Progenitor cell of endocrine pancreas (in vitro differentiated cells): ENCODE results near the gene RCAN1. TPM values are rescaled to one million over a fixed set of nuclear protein-coding genes. Genes with fewer than 3 reads are reported as not detected.
"Not testable (repeated sequence)": the region's sequence is repeated elsewhere in the genome, so short reads cannot be mapped to it uniquely, and the experiment has no call there.

Experiments
- DNase-seq: peaks from one replicate; pipeline ENCODE4 v3.0.0; 2021; ENCODE audit warnings: low spot score; ENCODE audit not compliant: unreplicated experiment
- H3K27ac Mint-ChIP-seq: 2 replicates; pipeline ENCODE4 v1.8.0; 2021; ENCODE audit warnings: mild to moderate bottlenecking, moderate library complexity, mixed read lengths
- H3K27me3 Mint-ChIP-seq: 2 replicates; pipeline ENCODE4 v1.8.0; 2021; ENCODE audit warnings: mixed read lengths
- H3K36me3 Mint-ChIP-seq: 2 replicates; pipeline ENCODE4 v1.8.0; 2022; ENCODE audit warnings: mixed read lengths; ENCODE audit not compliant: insufficient read depth
- H3K4me1 Mint-ChIP-seq: 2 replicates; pipeline ENCODE4 v1.8.0; 2021; ENCODE audit warnings: low read depth, mixed read lengths
- H3K4me3 Mint-ChIP-seq: 2 replicates; pipeline ENCODE4 v1.8.0; 2021; ENCODE audit warnings: low read depth, mild to moderate bottlenecking, moderate library complexity, mixed read lengths
- H3K9me3 Mint-ChIP-seq: 2 replicates; pipeline ENCODE4 v1.8.0; 2021; ENCODE audit warnings: low read depth, mixed read lengths
- total RNA-seq: library from RNA; stranded (reverse); gene quantifications from 2 replicates; pipeline ENCODE4 v1.2.1, GENCODE V29; 2021
- TF ChIP-seq, protein P1 (sequence below): fragments of 200-600 bp; sonication (generic); IDR thresholded peaks from one replicate; pipeline ENCODE4 v1.5.0; 2021; ENCODE audit warnings: antibody characterized with exemption, mild to moderate bottlenecking; ENCODE audit not compliant: unreplicated experiment

The RCAN1 gene
- total RNA-seq, 1 donor from 2014 or later, result 11.6 TPM

DNA sequence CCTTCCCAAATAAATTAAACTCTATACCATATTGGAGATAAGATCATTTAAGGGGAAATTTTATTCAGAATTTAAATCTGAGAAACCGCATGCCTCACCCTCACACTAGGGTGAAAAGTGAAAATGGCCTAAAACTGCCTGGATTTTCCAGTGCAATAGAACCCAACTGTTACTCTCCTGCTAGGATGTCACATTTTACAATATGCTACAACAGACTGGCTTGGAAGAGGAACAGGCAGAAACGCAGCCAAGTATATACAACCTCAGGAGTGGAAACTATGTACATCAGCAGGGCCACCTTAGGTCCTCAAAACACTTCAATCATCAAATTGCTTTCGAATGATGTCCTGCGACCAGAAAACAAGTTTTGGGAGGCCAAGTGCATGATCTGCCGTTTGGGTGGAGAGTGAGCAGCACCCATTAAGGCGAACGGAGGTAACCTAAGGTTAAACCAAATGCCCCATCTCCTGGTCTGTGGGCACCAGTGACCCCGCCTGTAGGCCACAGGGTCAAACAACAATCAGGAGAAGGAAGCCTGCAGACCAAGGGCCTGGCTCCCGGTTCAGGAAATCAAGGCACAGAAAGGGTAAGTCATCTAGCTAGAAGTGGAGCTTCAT is 4.9 kb downstream of the RCAN1 start:
- no peaks in the 10 kb centered on the region for H3K9me3 Mint-ChIP-seq
- no peak overlapping the region for H3K27ac Mint-ChIP-seq

DNA sequence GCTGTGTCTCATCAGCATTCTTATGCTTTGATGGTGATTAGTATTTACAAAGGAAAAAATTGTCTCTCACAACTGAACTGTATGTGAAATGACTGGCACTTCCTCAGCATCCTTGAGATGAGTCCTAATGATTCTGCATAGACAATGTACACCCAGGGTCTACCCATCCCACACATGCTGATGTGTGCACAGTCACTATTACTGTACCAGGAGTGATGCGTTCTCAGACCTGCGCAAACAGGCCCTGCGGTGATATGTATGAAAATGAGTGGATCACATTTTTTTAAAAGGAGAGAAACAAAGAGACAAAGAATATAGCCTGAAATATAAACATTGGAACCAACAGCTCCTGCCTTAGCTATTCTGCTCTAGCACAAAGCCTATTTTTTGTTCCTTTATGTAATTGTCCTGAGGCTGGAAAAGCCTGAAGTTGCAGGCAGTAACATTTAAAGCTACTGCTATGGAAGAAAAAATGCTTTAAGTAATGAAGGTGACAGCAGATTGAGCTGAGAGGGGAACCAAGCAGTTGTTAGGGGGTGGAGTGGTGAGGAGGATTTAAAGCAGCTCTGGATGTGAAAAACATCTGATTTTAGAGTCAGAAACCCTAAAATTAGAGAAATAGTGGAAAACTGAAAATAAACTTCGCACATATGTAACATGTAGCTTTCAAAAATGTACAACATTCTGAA is 5.5 kb downstream of the RCAN1 start:
- H3K4me3 Mint-ChIP-seq, result no peak overlapping the region

More for the DNA sequence above, 4.9 kb downstream of the RCAN1 start:
- no peak overlapping the region for H3K4me3 Mint-ChIP-seq
- TF ChIP-seq, protein P1, sequence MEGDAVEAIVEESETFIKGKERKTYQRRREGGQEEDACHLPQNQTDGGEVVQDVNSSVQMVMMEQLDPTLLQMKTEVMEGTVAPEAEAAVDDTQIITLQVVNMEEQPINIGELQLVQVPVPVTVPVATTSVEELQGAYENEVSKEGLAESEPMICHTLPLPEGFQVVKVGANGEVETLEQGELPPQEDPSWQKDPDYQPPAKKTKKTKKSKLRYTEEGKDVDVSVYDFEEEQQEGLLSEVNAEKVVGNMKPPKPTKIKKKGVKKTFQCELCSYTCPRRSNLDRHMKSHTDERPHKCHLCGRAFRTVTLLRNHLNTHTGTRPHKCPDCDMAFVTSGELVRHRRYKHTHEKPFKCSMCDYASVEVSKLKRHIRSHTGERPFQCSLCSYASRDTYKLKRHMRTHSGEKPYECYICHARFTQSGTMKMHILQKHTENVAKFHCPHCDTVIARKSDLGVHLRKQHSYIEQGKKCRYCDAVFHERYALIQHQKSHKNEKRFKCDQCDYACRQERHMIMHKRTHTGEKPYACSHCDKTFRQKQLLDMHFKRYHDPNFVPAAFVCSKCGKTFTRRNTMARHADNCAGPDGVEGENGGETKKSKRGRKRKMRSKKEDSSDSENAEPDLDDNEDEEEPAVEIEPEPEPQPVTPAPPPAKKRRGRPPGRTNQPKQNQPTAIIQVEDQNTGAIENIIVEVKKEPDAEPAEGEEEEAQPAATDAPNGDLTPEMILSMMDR, result no peak
- H3K4me1 Mint-ChIP-seq, result peaks cover 11% of the 10 kb centered on the region
- peaks cover 23% of the 10 kb centered on the region for H3K27me3 Mint-ChIP-seq
- no peak for DNase-seq
- H3K36me3 Mint-ChIP-seq, result no peaks in the 10 kb centered on the region

DNA sequence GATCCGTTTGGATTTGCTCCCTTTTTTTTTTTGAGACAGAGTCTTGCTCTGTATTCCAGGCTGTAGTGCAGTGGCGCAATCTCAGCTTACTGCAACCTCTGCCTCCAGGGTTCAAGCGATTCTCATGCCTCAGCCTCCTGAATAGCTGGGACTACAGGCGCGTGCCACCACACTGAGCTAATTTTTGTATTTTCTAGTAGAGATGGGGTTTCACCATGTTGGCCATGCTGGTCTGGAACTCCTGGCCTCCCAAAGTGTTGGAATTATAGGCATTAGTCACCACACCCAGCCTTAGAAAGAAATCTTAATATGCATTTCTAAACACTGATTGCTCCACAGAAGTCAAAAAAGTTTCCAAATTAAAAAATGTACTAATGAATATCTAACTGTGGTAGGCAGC is 7.5 kb downstream of the RCAN1 start:
- not testable (repeated sequence) for H3K27me3 Mint-ChIP-seq, H3K4me1 Mint-ChIP-seq, H3K9me3 Mint-ChIP-seq, H3K4me3 Mint-ChIP-seq, DNase-seq, H3K27ac Mint-ChIP-seq, H3K36me3 Mint-ChIP-seq

More for the DNA sequence above, 5.5 kb downstream of the RCAN1 start:
- no peaks in the 10 kb centered on the region for H3K9me3 Mint-ChIP-seq
- H3K36me3 Mint-ChIP-seq, result no peaks in the 10 kb centered on the region
- no peak overlapping the region for H3K27ac Mint-ChIP-seq
- TF ChIP-seq, protein P1, result no peak
- DNase-seq, result no peak
- H3K27me3 Mint-ChIP-seq, result peaks cover 23% of the 10 kb centered on the region
- H3K4me1 Mint-ChIP-seq, result peaks cover 11% of the 10 kb centered on the region

DNA sequence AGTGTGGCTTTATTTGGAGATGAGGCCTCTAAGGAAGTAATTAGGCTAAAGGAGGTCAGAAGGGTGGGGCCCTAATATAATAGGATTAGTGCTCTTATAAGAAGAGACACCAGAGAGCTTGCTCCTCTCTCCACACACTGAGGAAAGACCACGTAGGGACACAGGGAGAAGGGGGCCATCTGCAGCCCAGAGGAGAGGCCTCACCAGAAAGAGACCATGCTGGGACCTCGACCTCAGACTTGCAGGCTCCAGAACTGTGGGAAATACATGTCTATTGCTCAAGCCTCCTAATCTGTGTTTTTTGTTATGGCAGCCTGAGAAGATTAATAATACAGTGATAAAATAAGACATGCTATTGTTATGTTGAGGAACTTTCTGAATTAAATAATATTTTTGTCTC is 8.3 kb downstream of the RCAN1 start:
- Mint-ChIP-seq H3K36me3 (no peaks in the 10 kb centered on the region), H3K27me3 (peaks cover 6% of the 10 kb centered on the region), H3K4me1 (peaks cover 7% of the 10 kb centered on the region), H3K4me3 (no peak overlapping the region), H3K27ac (no peak overlapping the region), H3K9me3 (no peaks in the 10 kb centered on the region)
- TF ChIP-seq, protein P1, result no peak
- DNase-seq, result no peak

DNA sequence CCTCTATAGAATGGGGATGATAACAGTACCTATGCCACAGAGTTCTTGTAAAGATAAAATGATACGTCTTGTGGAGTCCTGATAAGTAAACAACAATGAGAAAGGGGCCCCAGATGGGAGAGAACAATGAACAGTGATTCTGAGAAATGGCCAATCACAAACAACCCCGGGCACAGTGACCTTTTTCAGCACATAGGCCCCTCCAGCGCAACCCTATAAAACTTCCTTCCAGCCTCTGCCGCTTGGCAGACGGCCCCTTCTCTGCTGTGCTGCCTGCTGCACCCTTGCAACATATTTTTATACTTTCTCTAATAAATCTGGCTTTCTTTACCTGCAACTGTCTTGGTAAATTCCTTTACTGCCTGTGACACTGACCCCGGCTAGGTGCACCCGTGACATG is 8.9 kb downstream of the RCAN1 start:
- DNase-seq, result no peak
- TF ChIP-seq, protein P1, result no peak
- no peak overlapping the region for H3K27ac Mint-ChIP-seq
- peaks cover 3% of the 10 kb centered on the region for H3K27me3 Mint-ChIP-seq
- H3K36me3 Mint-ChIP-seq, result no peaks in the 10 kb centered on the region
- H3K9me3 Mint-ChIP-seq, result no peaks in the 10 kb centered on the region
- peaks cover 3% of the 10 kb centered on the region for H3K4me1 Mint-ChIP-seq
- H3K4me3 Mint-ChIP-seq, result no peak overlapping the region

DNA sequence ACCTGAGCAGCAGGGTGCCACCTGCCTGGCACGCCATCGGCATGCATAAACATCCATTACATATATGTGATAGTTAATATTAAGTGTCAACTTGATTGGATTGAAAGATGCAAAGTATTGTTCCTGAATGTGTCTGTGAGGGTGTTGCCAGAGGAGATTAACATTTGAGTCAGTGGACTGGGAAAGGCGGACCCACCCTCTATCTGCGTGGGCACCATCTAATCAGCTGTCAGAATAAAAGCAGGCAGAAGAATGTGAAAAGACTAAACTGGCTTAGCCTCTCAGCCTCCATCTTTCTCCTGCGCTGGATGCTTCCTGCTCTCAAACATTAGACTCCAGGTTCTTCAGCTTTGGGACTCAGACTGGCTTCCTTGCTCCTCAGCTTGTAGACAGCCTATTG is 10.0 kb downstream of the RCAN1 start:
- DNase-seq, H3K27ac Mint-ChIP-seq, H3K4me3 Mint-ChIP-seq, H3K4me1 Mint-ChIP-seq, H3K9me3 Mint-ChIP-seq, H3K36me3 Mint-ChIP-seq, H3K27me3 Mint-ChIP-seq: not testable (repeated sequence)
